H1 (cell line): ENCODE measurements around the gene PINLYP. TPM values are rescaled to one million over a fixed set of nuclear protein-coding genes. Genes with fewer than 3 reads are reported as not detected.

ENCODE experiments used
- CTCF ChIA-PET: fragments of 300-600 bp; sonication (Branson Sonifier 250); formaldehyde crosslinking; loops from one replicate; lab custom pipeline; 2021; ENCODE audit not compliant: partially characterized antibody; lab: Charles Lee
- POLR2A ChIA-PET: fragments of 300-600 bp; sonication (Branson Sonifier 250); formaldehyde crosslinking; loops from one replicate; lab custom pipeline; 2021; ENCODE audit warnings: inconsistent platforms; ENCODE audit not compliant: partially characterized antibody; lab: Charles Lee
- DNase-seq, 2 experiments: peaks; one replicate each; pipeline versions ENCODE4 v3.0.0 to v3.0.0-alpha.2; 2010 to 2022; ENCODE audit warnings: low spot score in 2 of 2, low read depth in 1 of 2, mixed read lengths in 1 of 2
- FAIRE-seq: peaks from 2 replicates; lab custom pipeline; 2011; peaks lifted over from hg19 to GRCh38; lab: Jason Lieb, UNC
- H2AFZ ChIP-seq: 2 replicates; pipeline ENCODE4 v1.8.1; 2012; ENCODE audit warnings: low read length, inconsistent platforms
- H2AK5ac ChIP-seq: 2 replicates; pipeline ENCODE4 v1.6.1; 2013; ENCODE audit warnings: low read depth, low read length
- H2BK120ac ChIP-seq: replicated peaks from 2 replicates; pipeline ENCODE3; 2013; ENCODE audit warnings: low read depth, low read length, inconsistent platforms
- H2BK12ac ChIP-seq: 2 replicates; pipeline ENCODE4 v1.6.1; 2013; ENCODE audit warnings: low read depth, low read length
- H2BK15ac ChIP-seq: 2 replicates; pipeline ENCODE4 v1.6.1; 2013; ENCODE audit warnings: low read length
- H2BK20ac ChIP-seq: 2 replicates; pipeline ENCODE4 v1.6.1; 2013; ENCODE audit warnings: low read length
- H2BK5ac ChIP-seq: 2 replicates; pipeline ENCODE4 v1.6.1; 2013; ENCODE audit warnings: low read depth, low read length
- H3K14ac ChIP-seq: 2 replicates; pipeline ENCODE4 v1.6.1; 2013; ENCODE audit warnings: inconsistent platforms; ENCODE audit not compliant: insufficient read length
- H3K18ac ChIP-seq: 2 replicates; pipeline ENCODE4 v1.6.1; 2013; ENCODE audit warnings: low read length; ENCODE audit errors: extremely low read depth
- H3K23ac ChIP-seq: 2 replicates; pipeline ENCODE4 v1.6.1; 2013; ENCODE audit warnings: inconsistent platforms; ENCODE audit not compliant: insufficient read length
- H3K23me2 ChIP-seq: 2 replicates; pipeline ENCODE4 v1.6.1; 2013; ENCODE audit warnings: low read depth, low read length
- H3K27ac ChIP-seq: 2 replicates; pipeline ENCODE4 v1.6.1; 2011; ENCODE audit warnings: low read depth, low read length, inconsistent platforms
- H3K27me3 ChIP-seq, 4 experiments: replicated peaks in 1 of 4; 1 replicate in 1 of 4; 2 replicates in 3 of 4; pipeline versions ENCODE4 v1.6.1 to v1.8.1; 2011 to 2013; ENCODE audit warnings: low read length in 3 of 4, mild to moderate bottlenecking in 3 of 4, inconsistent platforms in 2 of 4, mixed read lengths in 2 of 4, moderate library complexity in 1 of 4; ENCODE audit not compliant: control insufficient read depth in 3 of 4, insufficient read depth in 3 of 4; ENCODE audit errors: extremely low read depth in 1 of 4
- H3K36me3 ChIP-seq, 4 experiments: 2 replicates each; pipeline versions ENCODE4 v1.6.1 to v1.8.1; 2011 to 2013; ENCODE audit warnings: mild to moderate bottlenecking in 4 of 4, low read length in 3 of 4, moderate library complexity in 2 of 4, control low read depth in 1 of 4, inconsistent platforms in 1 of 4; ENCODE audit not compliant: insufficient read depth in 4 of 4, control insufficient read depth in 2 of 4
- H3K4ac ChIP-seq: replicated peaks from 2 replicates; pipeline ENCODE3; 2013; ENCODE audit warnings: low read length, low read depth, mixed read lengths, inconsistent platforms; ENCODE audit not compliant: insufficient read length
- H3K4me1 ChIP-seq, 4 experiments: replicated peaks in 1 of 4; 1 replicate in 1 of 4; 2 replicates in 3 of 4; pipeline versions ENCODE4 v1.6.1 to v1.8.1; 2011 to 2013; ENCODE audit warnings: low read length in 3 of 4, inconsistent platforms in 2 of 4, mixed read lengths in 1 of 4; ENCODE audit not compliant: insufficient read depth in 4 of 4, control insufficient read depth in 3 of 4
- H3K4me2 ChIP-seq, 2 experiments: 2 replicates each; pipeline versions ENCODE4 v1.6.1 to v1.8.1; 2011 to 2013; ENCODE audit warnings: low read depth in 2 of 2, low read length in 2 of 2, control low read depth in 1 of 2, inconsistent platforms in 1 of 2, mild to moderate bottlenecking in 1 of 2; ENCODE audit not compliant: insufficient read depth in 1 of 2
- H3K4me3 ChIP-seq, 4 experiments: fragments of 200-600, 300-600 bp in 1 of 4; sonication (generic), shearing (Covaris generic), sonication (Bioruptor Twin) in 1 of 4; 2 replicates each; pipeline versions ENCODE4 v1.5.1 to v1.8.1; 2011 to 2016; ENCODE audit warnings: low read length in 4 of 4, low read depth in 3 of 4, control low read depth in 2 of 4, inconsistent platforms in 2 of 4, mild to moderate bottlenecking in 2 of 4, mixed read lengths in 1 of 4, moderate library complexity in 1 of 4; ENCODE audit not compliant: insufficient read depth in 2 of 4; ENCODE audit errors: extremely low read depth in 1 of 4
- H3K56ac ChIP-seq: replicated peaks from 2 replicates; pipeline ENCODE3; 2013; ENCODE audit warnings: low read depth, mild to moderate bottlenecking, mixed read lengths, low read length, inconsistent platforms; ENCODE audit not compliant: insufficient read length
- H3K79me1 ChIP-seq: 2 replicates; pipeline ENCODE4 v1.6.1; 2013; ENCODE audit warnings: low read depth, low read length, control low read depth
- H3K79me2 ChIP-seq, 2 experiments: 2 replicates each; pipeline versions ENCODE4 v1.6.1 to v1.8.1; 2012 to 2013; ENCODE audit warnings: low read length in 2 of 2, mild to moderate bottlenecking in 2 of 2, inconsistent platforms in 1 of 2; ENCODE audit not compliant: insufficient read depth in 2 of 2, control insufficient read depth in 1 of 2
- H3K9ac ChIP-seq, 4 experiments: replicated peaks in 1 of 4; 1 replicate in 1 of 4; 2 replicates in 3 of 4; pipeline versions ENCODE4 v1.6.1 to v1.8.1; 2011 to 2013; ENCODE audit warnings: low read depth in 3 of 4, low read length in 3 of 4, control low read depth in 2 of 4, mild to moderate bottlenecking in 2 of 4, moderate library complexity in 2 of 4, inconsistent platforms in 1 of 4; ENCODE audit errors: extremely low read depth in 1 of 4
- H3K9me3 ChIP-seq, 2 experiments: 2 replicates each; pipeline versions ENCODE4 v1.6.1 to v1.8.1; 2012 to 2013; ENCODE audit warnings: mild to moderate bottlenecking in 2 of 2, moderate library complexity in 2 of 2, control low read depth in 1 of 2, inconsistent platforms in 1 of 2, low read depth in 1 of 2, low read length in 1 of 2, mixed read lengths in 1 of 2; ENCODE audit not compliant: insufficient read depth in 2 of 2
- H4K20me1 ChIP-seq, 2 experiments: replicated peaks in 1 of 2; 2 replicates each; pipeline versions ENCODE3 to v1.8.1; 2011 to 2013; ENCODE audit warnings: inconsistent platforms in 2 of 2, low read length in 2 of 2, mild to moderate bottlenecking in 1 of 2; ENCODE audit not compliant: insufficient read depth in 2 of 2, control insufficient read depth in 1 of 2
- H4K5ac ChIP-seq: 2 replicates; pipeline ENCODE4 v1.6.1; 2013; ENCODE audit warnings: low read length, low read depth, mixed read lengths, inconsistent platforms; ENCODE audit not compliant: insufficient read length
- H4K8ac ChIP-seq: 2 replicates; pipeline ENCODE4 v1.8.0; 2013; ENCODE audit warnings: mild to moderate bottlenecking, moderate library complexity, low read length, inconsistent platforms; ENCODE audit not compliant: insufficient read depth; ENCODE audit errors: extremely low read depth
- H4K91ac ChIP-seq: replicated peaks from 2 replicates; pipeline ENCODE3; 2013; ENCODE audit warnings: low read length, mixed read lengths, inconsistent platforms; ENCODE audit not compliant: insufficient read length
- CREB1 ChIP-seq: IDR thresholded peaks from 2 replicates; pipeline ENCODE4 v1.6.1; 2012; ENCODE audit warnings: inconsistent platforms
- RNF2 ChIP-seq: fragments of 200-900, 300-1000 bp; sonication (generic); IDR thresholded peaks from 2 replicates; pipeline ENCODE4 v1.7.1; 2016; ENCODE audit warnings: borderline replicate concordance, low read depth, mild to moderate bottlenecking, antibody characterized with exemption, low read length; ENCODE audit not compliant: poor library complexity, severe bottlenecking; ENCODE audit errors: missing control alignments
- SIN3A ChIP-seq, 2 experiments: IDR thresholded peaks in 1 of 2; conservative IDR thresholded peaks in 1 of 2; 2 replicates each; pipeline ENCODE4 v1.6.1; 2011 to 2012; ENCODE audit warnings: low read length in 2 of 2, improper control_type of control experiment in 1 of 2, low read depth in 1 of 2, mild to moderate bottlenecking in 1 of 2
- WGBS, 2 experiments: shearing (Covaris generic) in 1 of 2; methylation state at CpG; one replicate each; pipeline versions ENCODE4 v1.1.6 to v1.1.7; 2013 to 2015; ENCODE audit warnings: low lambda C conversion rate in 2 of 2, mixed read lengths in 2 of 2, inconsistent platforms in 1 of 2, low coverage in 1 of 2, missing lambda C conversion rate in 1 of 2; ENCODE audit not compliant: insufficient replicate concordance in 2 of 2, insufficient coverage in 1 of 2, insufficient read length in 1 of 2; ENCODE audit errors: extremely low coverage in 1 of 2, missing lambda C conversion rate in 1 of 2; 5-methylcytosine and 5-hydroxymethylcytosine counted together
- polyA plus RNA-seq, 7 experiments: library from polyadenylated mRNA; depleted of rRNA in 3 of 7; stranded (reverse) in 5 of 7; unstranded in 2 of 7; fragments of >200 nt in 5 of 7; fragments of 200-250 nt in 2 of 7; gene quantifications; 1 replicate in 5 of 7; 2 replicates in 1 of 7; 4 replicates in 1 of 7; pipeline versions ENCODE4 v1.2.1 to v1.2.3, GENCODE V29; 2011 to 2013; ENCODE audit warnings: missing spikeins in 2 of 7, mixed read lengths in 2 of 7
- total RNA-seq: library from RNA; stranded (reverse); fragmentation: NEBNext Ultra II Directional; extraction: Animal tissue kit (Norgen Biotek cat#: 25700); gene quantifications from 2 replicates; pipeline ENCODE4 v1.2.1, GENCODE V29; 2021

PINLYP gene
- total and polyA plus RNA-seq, 2 of the 8 experiments (the other 6 are each of a cell fraction or from before 2014, with no cell fraction given): 7.5 to 31.3 TPM

DNA sequence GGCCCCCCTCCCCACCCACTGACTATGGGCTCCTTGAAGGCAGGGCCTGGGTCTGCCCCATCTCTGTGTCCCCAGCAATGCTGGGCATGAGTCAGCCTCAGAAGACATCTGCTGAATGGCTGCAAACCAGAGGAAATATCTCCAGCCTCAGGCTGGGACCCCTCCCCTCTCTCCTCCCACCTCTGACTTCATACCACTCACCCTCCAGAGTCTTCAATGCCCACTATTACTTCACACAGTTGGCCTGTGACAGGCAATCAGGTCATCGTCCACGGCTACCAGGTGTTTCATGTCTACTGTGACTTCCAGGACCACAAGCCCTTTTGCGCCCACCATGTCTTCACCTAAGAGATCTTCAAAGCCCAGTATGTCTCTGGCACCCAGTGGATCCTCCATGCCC, 36.2 kb downstream of the PINLYP start, which contains the start of gene SRRM5:
TSS of gene SRRM5 (plus strand) at position 301 of the 400 bp plus-strand sequence. CDS start at position 335, 34 bp downstream.
- H2BK20ac ChIP-seq: no peak within 1 kb of the TSS
- peaks cover 7% of the 10 kb centered on the region; the same call in 1 of the 2 replicates for H3K79me1 ChIP-seq
- WGBS, 2 experiments: 84% methylated on average over 3 of the region's 3 CpGs; no CpG with 5 or more reads in 1 of the 2 experiments
- H4K5ac ChIP-seq: no peak within 1 kb of the TSS
- H3K14ac ChIP-seq: no peak within 1 kb of the TSS
- H3K9ac ChIP-seq: no peak within 1 kb of the TSS
- no peaks in the 10 kb centered on the region; a peak in 1 of 4 replicates for H3K9me3 ChIP-seq
- H2BK5ac ChIP-seq: no peak within 1 kb of the TSS
- no peak within 1 kb of the TSS for H2AFZ ChIP-seq
- DNase-seq (no peak), FAIRE-seq (no peak)
- no peak within 1 kb of the TSS for H3K4me3 ChIP-seq
- H2BK120ac ChIP-seq: no peak within 1 kb of the TSS
- POLR2A ChIA-PET: no interaction called here
- H3K79me2 ChIP-seq: peaks cover 0 to 9% of the 10 kb centered on the region in 2 experiments; a peak in 2 of 4 replicates
- no peak within 1 kb of the TSS for H3K4ac ChIP-seq
- no peak within 1 kb of the TSS for H3K23ac ChIP-seq
- no peak within 1 kb of the TSS for H3K18ac ChIP-seq
- no peak within 1 kb of the TSS for H3K27ac ChIP-seq
- no peak within 1 kb of the TSS for H2BK15ac ChIP-seq
- no peaks in the 10 kb centered on the region; the same call in 1 of the 2 replicates for H3K23me2 ChIP-seq
- H4K20me1 ChIP-seq: peaks cover 0 to 8% of the 10 kb centered on the region in 2 experiments
- no peak within 1 kb of the TSS for H3K56ac ChIP-seq
- CTCF ChIA-PET: interaction anchor here (1.3 to 1.8 kb wide), 2 partner anchors 14 kb away, joined by 4 to 9 read pairs; no protein-coding TSS in a partner anchor
- H3K4me1 ChIP-seq: no peaks in the 10 kb centered on the region
- no peak within 1 kb of the TSS for H2BK12ac ChIP-seq
- H4K8ac ChIP-seq: no peak within 1 kb of the TSS; the same call in 1 of the 2 replicates
- peaks cover 0 to 4% (median 1%) of the 10 kb centered on the region in 4 experiments; a peak in 2 of 8 replicates for H3K36me3 ChIP-seq
- no peak within 1 kb of the TSS for H2AK5ac ChIP-seq
- no peak within 1 kb of the TSS for H4K91ac ChIP-seq
- H3K27me3 ChIP-seq: no peaks in the 10 kb centered on the region
- no peak within 1 kb of the TSS for H3K4me2 ChIP-seq
- TF ChIP-seq RNF2: no peak
- no peak for TF ChIP-seq SIN3A (conservative IDR thresholded peaks at IDR 0.05 in 1 of 2, IDR thresholded peaks at IDR 0.05 in 1 of 2; ENCODE audit: low read depth in 1 of 2, low read length in 2 of 2)
- TF ChIP-seq CREB1: no peak
